D721Med (cell line): ENCODE measurements around the gene SKAP1.

ENCODE experiments used
- DNase-seq: peaks from one replicate; pipeline ENCODE4 v3.0.0; 2011; ENCODE audit warnings: low spot score; ENCODE audit not compliant: insufficient read length
- FAIRE-seq: peaks from 2 replicates; lab custom pipeline; 2011; peaks lifted over from hg19 to GRCh38; lab: Jason Lieb, UNC
- TF ChIP-seq, protein P1 (sequence below): IDR thresholded peaks from 2 replicates; pipeline ENCODE4 v1.5.1; 2012; ENCODE audit warnings: mild to moderate bottlenecking, control low read depth; ENCODE audit not compliant: insufficient read depth; ENCODE audit errors: missing control alignments

The SKAP1 gene

DNA sequence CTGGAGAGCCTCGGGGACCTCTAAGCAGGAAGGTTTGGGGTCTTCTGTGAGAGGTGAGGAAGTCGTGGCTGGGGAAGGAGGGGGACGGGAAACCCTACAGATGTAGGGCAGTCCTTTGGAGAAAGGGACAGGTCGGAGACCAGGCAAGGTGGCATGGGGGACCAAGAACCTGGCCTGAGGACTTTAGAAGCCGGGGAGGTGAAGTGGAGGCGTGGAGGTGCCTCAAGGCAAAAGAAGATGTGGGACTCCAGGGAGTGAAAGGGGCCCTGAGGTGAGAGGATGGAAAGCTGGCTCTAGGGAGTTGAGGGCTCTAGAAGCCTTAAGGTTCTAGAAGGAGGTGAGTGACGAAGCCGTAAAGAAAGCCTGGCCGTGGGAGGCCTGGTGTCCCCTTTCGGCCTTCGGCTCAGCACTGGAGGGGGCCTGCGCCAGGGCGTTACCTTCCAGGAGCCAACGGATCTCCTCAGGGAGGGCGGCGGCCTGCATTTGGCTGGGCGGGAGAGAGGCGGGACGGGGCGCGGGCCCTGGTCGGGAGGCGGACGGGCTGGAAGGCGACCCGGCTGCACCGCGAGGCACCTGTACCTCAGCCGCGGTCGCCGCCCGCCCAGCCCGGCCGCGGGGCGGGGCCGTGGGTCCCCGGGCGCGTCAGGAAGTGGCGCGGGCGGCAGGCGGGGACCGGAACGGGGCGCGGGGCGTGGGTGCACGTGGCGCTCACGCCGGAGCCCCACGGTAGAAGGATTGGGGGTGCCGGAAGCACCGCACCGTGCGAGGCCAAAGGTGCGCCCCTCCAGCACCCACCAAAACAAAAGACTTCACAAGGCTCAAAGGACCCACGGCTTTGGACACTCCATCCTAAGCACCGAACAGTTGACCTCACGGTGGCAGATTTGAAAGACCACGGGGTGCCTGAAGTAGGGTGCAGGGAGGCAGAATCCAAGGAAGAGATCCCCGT lies at the start of gene SKAP1:
Gene SKAP1, minus strand, starts transcription at position 577 of the 949 bp plus-strand sequence.
- FAIRE-seq: no peak
- no peak for DNase-seq
- TF ChIP-seq, protein P1, sequence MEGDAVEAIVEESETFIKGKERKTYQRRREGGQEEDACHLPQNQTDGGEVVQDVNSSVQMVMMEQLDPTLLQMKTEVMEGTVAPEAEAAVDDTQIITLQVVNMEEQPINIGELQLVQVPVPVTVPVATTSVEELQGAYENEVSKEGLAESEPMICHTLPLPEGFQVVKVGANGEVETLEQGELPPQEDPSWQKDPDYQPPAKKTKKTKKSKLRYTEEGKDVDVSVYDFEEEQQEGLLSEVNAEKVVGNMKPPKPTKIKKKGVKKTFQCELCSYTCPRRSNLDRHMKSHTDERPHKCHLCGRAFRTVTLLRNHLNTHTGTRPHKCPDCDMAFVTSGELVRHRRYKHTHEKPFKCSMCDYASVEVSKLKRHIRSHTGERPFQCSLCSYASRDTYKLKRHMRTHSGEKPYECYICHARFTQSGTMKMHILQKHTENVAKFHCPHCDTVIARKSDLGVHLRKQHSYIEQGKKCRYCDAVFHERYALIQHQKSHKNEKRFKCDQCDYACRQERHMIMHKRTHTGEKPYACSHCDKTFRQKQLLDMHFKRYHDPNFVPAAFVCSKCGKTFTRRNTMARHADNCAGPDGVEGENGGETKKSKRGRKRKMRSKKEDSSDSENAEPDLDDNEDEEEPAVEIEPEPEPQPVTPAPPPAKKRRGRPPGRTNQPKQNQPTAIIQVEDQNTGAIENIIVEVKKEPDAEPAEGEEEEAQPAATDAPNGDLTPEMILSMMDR: no peak

DNA sequence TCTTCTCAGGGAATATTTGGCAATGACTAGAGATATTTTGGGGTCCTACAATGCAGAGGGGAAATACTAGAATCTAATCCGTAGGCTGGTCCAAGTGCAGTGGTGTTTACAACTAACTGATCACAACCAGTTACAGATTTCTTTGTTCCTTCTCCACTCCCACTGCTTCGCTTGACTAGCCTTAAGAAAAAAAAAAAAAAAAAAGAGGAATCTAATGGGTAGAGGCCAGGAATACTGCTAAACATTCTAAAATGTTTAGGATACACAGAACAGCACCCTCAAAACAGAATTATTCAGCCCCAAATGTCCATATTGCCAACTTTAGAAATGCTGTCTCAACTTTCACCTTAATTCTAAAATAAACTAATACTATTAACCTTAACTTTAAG lies 49.0 kb upstream of the SKAP1 start:
- TF ChIP-seq, protein P1: no peak
- FAIRE-seq (no peak), DNase-seq (no peak)

GRCh38 chr17:48478224-48479013 lies 48.4 kb upstream of the SKAP1 start:
- TF ChIP-seq, protein P1: no peak
- FAIRE-seq (no peak), DNase-seq (no peak)

DNA sequence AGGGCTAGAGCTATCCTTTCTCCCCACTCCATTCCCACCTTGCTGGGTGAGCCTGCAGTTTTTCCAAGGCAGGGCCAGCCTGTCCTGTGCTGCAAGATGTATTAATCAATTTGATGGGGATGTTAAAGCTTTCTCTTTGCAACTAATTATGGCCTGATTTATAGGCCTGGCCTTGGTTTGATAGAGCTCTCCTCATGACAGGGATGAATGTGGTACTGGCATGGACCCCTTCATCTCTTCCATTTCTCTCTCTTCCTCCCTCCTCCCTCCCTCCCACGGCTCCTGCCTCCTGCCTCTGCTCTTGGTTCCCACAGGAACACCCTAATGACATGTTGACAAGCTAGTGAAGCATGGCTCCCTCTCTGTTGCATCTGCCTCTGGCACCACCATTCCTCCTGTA lies 47.2 kb upstream of the SKAP1 start:
- DNase-seq (no peak), FAIRE-seq (no peak)
- TF ChIP-seq, protein P1: no peak

DNA sequence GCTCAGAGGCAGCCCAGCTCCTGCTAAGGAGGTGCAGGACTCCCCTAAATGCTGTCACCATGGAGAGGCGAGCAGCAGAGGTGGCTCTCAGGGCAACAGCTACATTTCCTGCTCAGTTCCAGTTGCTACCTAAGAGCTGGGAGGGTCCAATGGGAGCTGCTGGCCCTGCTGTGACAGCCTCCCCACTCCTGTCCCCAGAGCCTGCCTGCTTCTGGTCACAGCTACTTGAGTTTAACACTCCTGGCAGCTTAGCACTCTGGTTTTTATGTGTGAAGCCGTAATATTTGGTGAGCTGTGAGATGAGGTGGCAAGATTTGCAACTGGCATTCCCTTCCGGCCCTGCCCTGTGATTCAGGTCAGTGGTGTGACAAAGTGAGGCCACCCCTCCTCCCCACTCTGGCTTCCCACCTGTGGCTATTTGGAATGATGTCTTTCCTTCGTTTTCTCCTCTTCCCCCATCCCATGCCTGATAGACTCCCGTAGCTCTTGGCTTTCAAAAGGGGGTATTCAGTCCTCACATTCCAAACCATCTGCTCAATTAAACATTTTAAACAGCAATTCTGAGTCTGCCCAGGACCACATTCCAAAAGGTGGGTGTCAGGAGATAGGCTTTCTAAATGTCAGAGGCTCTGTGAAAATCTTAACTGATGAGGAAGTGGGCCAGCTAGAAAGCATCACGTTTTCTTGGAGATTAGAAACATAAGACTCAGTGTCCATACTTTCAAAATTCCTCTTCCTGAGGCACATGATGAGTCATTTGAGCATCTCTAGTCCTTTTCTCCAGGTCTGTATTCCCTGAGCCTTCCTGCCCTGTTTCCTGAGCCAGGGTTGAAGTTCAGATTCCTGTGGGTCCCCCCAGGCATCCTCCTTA lies 42.6 kb upstream of the SKAP1 start:
- TF ChIP-seq, protein P1: no peak
- FAIRE-seq (no peak), DNase-seq (no peak)

- no peak for FAIRE-seq
- no peak for DNase-seq
These were observed 41.9 kb upstream of the SKAP1 start for GRCh38 chr17:48471817-48472410.

More at GRCh38 chr17:48471817-48472410, 41.9 kb upstream of the SKAP1 start:
- TF ChIP-seq, protein P1: no peak
